HG03095 (cell line): ENCODE results near the gene TMEM88.
A peak's percentile ranks its signal among the peaks of the same experiment; 100 is the strongest.

Experiments used
- ATAC-seq: cut with Tn5 transposase; IDR thresholded peaks from one replicate; pipeline ENCODE4 v1.9.1; 2021; ENCODE audit warnings: moderate library complexity; ENCODE audit not compliant: unreplicated experiment

TMEM88 gene

GRCh38 chr17:7843536-7844291 is 11.2 kb upstream of the TMEM88 start:
- ATAC-seq, result peak; percentile 23

GRCh38 chr17:7844292-7845154 is 10.3 kb upstream of the TMEM88 start:
- peak; percentile 37 for ATAC-seq

GRCh38 chr17:7845359-7846062 is 9.4 kb upstream of the TMEM88 start:
- ATAC-seq, result no peak

- no peak for ATAC-seq
These were observed 8.7 kb upstream of the TMEM88 start for GRCh38 chr17:7846063-7846735.

- no peak for ATAC-seq
These were observed 7.9 kb upstream of the TMEM88 start for GRCh38 chr17:7846765-7847661.

- no peak for ATAC-seq
These were observed 6.7 kb upstream of the TMEM88 start for GRCh38 chr17:7848131-7848579.

- no peak for ATAC-seq
These were observed 6.1 kb upstream of the TMEM88 start for GRCh38 chr17:7848739-7849129.

GRCh38 chr17:7849130-7849750 is 5.6 kb upstream of the TMEM88 start:
- no peak for ATAC-seq

- no peak for ATAC-seq
These were observed 4.9 kb upstream of the TMEM88 start for GRCh38 chr17:7849751-7850504.

GRCh38 chr17:7850701-7851437 is 4.0 kb upstream of the TMEM88 start:
- no peak for ATAC-seq

- ATAC-seq, result peak; percentile 62
These were observed 3.2 kb upstream of the TMEM88 start for GRCh38 chr17:7851438-7852261.

- ATAC-seq, result no peak
These were observed 2.6 kb upstream of the TMEM88 start for GRCh38 chr17:7852262-7852670.

GRCh38 chr17:7852919-7853690 is 1.8 kb upstream of the TMEM88 start:
- no peak for ATAC-seq

GRCh38 chr17:7853691-7854038 is 1.2 kb upstream of the TMEM88 start:
- no peak for ATAC-seq

- ATAC-seq, result no peak
These were observed 638 bp upstream of the TMEM88 start for GRCh38 chr17:7854078-7854777.

- ATAC-seq, result no peak
These were observed 769 bp downstream of the TMEM88 start for GRCh38 chr17:7855660-7856010.
